ENCODE measurements around the gene TMEM215. TPM values are rescaled to one million over a fixed set of nuclear protein-coding genes. Genes with fewer than 3 reads are reported as not detected.

The TMEM215 gene
- total RNA-seq, 3 donors from 2014 or later: not detected

- intact Hi-C loops (cut with DNase I; ENCODE audit: low total_unique reads): no loop called here
- DNase-seq (ENCODE audit: low spot score in 2 of 2): no peak
- Histone ChIP-seq H3K9me3 (no peaks in the 10 kb centered on the region), H3K27ac (no peak overlapping the region), H3K27me3 (no peaks in the 10 kb centered on the region), H3K4me1 (no peaks in the 10 kb centered on the region), H3K4me3 (no peak overlapping the region), H3K36me3 (no peaks in the 10 kb centered on the region)
- TF ChIP-seq, protein P1, sequence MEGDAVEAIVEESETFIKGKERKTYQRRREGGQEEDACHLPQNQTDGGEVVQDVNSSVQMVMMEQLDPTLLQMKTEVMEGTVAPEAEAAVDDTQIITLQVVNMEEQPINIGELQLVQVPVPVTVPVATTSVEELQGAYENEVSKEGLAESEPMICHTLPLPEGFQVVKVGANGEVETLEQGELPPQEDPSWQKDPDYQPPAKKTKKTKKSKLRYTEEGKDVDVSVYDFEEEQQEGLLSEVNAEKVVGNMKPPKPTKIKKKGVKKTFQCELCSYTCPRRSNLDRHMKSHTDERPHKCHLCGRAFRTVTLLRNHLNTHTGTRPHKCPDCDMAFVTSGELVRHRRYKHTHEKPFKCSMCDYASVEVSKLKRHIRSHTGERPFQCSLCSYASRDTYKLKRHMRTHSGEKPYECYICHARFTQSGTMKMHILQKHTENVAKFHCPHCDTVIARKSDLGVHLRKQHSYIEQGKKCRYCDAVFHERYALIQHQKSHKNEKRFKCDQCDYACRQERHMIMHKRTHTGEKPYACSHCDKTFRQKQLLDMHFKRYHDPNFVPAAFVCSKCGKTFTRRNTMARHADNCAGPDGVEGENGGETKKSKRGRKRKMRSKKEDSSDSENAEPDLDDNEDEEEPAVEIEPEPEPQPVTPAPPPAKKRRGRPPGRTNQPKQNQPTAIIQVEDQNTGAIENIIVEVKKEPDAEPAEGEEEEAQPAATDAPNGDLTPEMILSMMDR (IDR thresholded peaks at IDR 0.05): no peak
- TF ChIP-seq POLR2AphosphoS5 (IDR thresholded peaks at IDR 0.05) (no peak), POLR2A (IDR thresholded peaks at IDR 0.05) (no peak)
Measured at GRCh38 chr9:32742296-32742695, 41.0 kb upstream of the TMEM215 start.

GRCh38 chr9:32748013-32748412, 35.3 kb upstream of the TMEM215 start:
- Histone ChIP-seq H3K4me1 (no peaks in the 10 kb centered on the region), H3K9me3 (no peaks in the 10 kb centered on the region), H3K4me3 (no peak overlapping the region), H3K27ac (no peak overlapping the region), H3K27me3 (no peaks in the 10 kb centered on the region), H3K36me3 (no peaks in the 10 kb centered on the region)
- DNase-seq (ENCODE audit: low spot score in 2 of 2): no peak
- TF ChIP-seq POLR2A (IDR thresholded peaks at IDR 0.05) (no peak), POLR2AphosphoS5 (IDR thresholded peaks at IDR 0.05) (no peak)
- TF ChIP-seq, protein P1 (IDR thresholded peaks at IDR 0.05): no peak
- intact Hi-C loops (cut with DNase I; ENCODE audit: low total_unique reads): loop anchor here (5.0 kb wide), 1 partner anchor 296 kb away; no protein-coding TSS in a partner anchor

GRCh38 chr9:32755730-32756129, 27.6 kb upstream of the TMEM215 start:
- H3K4me3 ChIP-seq: no peak overlapping the region
- no peaks in the 10 kb centered on the region for H3K27me3 ChIP-seq
- no peak for DNase-seq (ENCODE audit: low spot score in 2 of 2)
- intact Hi-C loops (cut with DNase I; ENCODE audit: low total_unique reads): no loop called here
- TF ChIP-seq, protein P1 (IDR thresholded peaks at IDR 0.05): no peak
- no peak overlapping the region for H3K27ac ChIP-seq
- no peaks in the 10 kb centered on the region for H3K36me3 ChIP-seq
- H3K9me3 ChIP-seq: peaks cover 0 to 4% of the 10 kb centered on the region in 2 donors
- H3K4me1 ChIP-seq: no peaks in the 10 kb centered on the region

- no peak for DNase-seq (ENCODE audit: low spot score in 2 of 2)
- Histone ChIP-seq H3K27ac (no peak overlapping the region), H3K4me1 (no peaks in the 10 kb centered on the region), H3K36me3 (no peaks in the 10 kb centered on the region), H3K4me3 (no peak overlapping the region), H3K27me3 (no peaks in the 10 kb centered on the region), H3K9me3 (no peaks in the 10 kb centered on the region)
- no peak for TF ChIP-seq POLR2A (IDR thresholded peaks at IDR 0.05)
- intact Hi-C loops (cut with DNase I; ENCODE audit: low total_unique reads): no loop called here
Measured at GRCh38 chr9:32764139-32764538, 19.2 kb upstream of the TMEM215 start.

DNA sequence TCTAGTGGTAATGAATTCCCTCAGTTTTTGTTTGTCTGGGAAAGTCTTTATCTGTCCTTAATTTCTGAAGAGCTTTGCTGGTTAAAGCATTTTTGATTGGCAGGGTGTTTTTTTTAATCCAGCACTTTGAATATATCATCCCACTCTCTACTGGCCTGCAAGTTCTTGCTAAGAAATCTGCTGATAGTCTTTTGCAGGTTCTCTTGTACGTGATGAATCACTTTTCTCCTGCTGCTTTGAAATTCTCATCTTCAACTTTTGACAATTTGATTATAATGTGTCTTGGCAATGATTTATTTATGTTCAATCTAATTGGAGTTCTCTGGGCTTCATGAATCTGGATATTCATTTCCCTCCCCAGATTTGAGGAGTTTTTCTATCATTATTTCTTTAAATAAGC, 8.1 kb upstream of the TMEM215 start:
- H3K27ac ChIP-seq: no peak overlapping the region

More for the DNA sequence above, 8.1 kb upstream of the TMEM215 start:
- H3K4me1 ChIP-seq: no peaks in the 10 kb centered on the region
- DNase-seq (ENCODE audit: low spot score in 2 of 2): no peak
- no peaks in the 10 kb centered on the region for H3K27me3 ChIP-seq
- TF ChIP-seq POLR2A (IDR thresholded peaks at IDR 0.05) (no peak), POLR2AphosphoS5 (IDR thresholded peaks at IDR 0.05) (no peak)
- TF ChIP-seq, protein P1 (IDR thresholded peaks at IDR 0.05): no peak
- no peaks in the 10 kb centered on the region for H3K36me3 ChIP-seq
- peaks cover 10 to 29% of the 10 kb centered on the region in 2 donors for H3K9me3 ChIP-seq
- intact Hi-C loops (cut with DNase I; ENCODE audit: low total_unique reads): no loop called here
- no peak overlapping the region for H3K4me3 ChIP-seq

Measured in breast epithelium (tissue), 4 donors.